Measurements from ENCODE around the gene ATP8B1.

- TF ChIP-seq CTCF (conservative IDR thresholded peaks at IDR 0.05; ENCODE audit: low read depth, low read length): no peak
- TF ChIP-seq FOS (IDR thresholded peaks at IDR 0.05; ENCODE audit: low read depth, low read length): no peak
- TF ChIP-seq POLR2A (IDR thresholded peaks at IDR 0.05; ENCODE audit: low read depth, low read length): no peak
Observed at GRCh38 chr18:57792631-57793301, 10.3 kb downstream of the ATP8B1 start.
